Measurements from ENCODE around the gene TRIM41.

- TF ChIP-seq CTCF (optimal IDR thresholded peaks at IDR 0.05 in 1 of 3, IDR thresholded peaks at IDR 0.05 in 1 of 3, conservative IDR thresholded peaks at IDR 0.05 in 1 of 3; ENCODE audit: extremely low read depth in 1 of 3, insufficient read depth in 2 of 3, low read length in 3 of 3) (no peak), EZH2 (IDR thresholded peaks at IDR 0.05; ENCODE audit: low read length) (no peak)
These were observed 25.6 kb upstream of the TRIM41 start for GRCh38 chr5:181197326-181197951.

All from keratinocyte (primary cell).